LNCAP (cell line): ENCODE results near the gene TMEM259.

ENCODE experiments used
- TF ChIP-seq, protein P1 (sequence below): fragments of 450-650 bp; IDR thresholded peaks from 2 replicates; pipeline ENCODE4 v1.5.1; 2017; ENCODE audit warnings: mild to moderate bottlenecking

Gene TMEM259

DNA sequence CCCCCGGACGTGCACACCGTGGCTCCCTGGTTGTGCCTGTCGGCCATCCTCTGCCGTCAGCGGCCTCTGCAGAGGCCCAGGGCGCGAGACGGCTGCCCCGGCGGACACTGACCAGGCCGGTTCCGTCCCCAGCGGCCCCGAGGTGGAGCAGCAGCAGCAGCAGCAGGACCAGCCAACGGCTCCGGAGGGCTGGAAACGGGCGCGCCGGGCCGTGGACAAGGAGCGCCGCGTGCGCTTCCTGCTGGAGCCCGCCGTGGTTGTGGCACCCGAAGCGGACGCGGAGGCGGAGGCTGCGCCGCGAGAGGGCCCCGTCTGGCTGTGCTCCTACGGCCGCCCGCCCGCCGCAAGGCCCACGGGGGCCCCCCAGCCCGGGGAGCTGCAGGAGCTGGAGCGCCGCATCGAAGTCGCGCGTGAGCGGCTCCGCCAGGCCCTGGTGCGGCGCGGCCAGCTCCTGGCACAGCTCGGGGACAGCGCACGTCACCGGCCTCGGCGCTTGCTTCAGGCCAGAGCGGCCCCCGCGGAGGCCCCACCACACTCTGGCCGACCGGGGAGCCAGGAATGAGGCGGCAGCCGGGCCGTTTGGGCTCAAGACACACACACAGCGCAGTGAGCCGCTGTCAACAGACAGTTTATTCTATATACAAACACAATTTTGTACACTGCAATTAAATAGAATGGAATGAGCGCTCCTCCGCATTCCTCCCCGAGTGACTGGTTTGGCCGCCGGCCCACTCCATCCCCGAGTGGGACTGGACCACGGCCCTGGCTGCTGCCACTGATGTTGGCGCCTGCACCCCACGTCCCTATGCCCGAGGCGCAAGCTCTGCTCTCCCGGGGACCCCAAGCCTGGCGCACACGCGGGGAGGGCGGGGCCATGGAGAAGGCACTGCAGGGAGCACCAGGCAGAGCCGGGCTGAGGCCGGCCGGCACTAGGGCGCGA is 11.6 kb downstream of the TMEM259 start:
- TF ChIP-seq, protein P1, sequence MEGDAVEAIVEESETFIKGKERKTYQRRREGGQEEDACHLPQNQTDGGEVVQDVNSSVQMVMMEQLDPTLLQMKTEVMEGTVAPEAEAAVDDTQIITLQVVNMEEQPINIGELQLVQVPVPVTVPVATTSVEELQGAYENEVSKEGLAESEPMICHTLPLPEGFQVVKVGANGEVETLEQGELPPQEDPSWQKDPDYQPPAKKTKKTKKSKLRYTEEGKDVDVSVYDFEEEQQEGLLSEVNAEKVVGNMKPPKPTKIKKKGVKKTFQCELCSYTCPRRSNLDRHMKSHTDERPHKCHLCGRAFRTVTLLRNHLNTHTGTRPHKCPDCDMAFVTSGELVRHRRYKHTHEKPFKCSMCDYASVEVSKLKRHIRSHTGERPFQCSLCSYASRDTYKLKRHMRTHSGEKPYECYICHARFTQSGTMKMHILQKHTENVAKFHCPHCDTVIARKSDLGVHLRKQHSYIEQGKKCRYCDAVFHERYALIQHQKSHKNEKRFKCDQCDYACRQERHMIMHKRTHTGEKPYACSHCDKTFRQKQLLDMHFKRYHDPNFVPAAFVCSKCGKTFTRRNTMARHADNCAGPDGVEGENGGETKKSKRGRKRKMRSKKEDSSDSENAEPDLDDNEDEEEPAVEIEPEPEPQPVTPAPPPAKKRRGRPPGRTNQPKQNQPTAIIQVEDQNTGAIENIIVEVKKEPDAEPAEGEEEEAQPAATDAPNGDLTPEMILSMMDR = no peak

DNA sequence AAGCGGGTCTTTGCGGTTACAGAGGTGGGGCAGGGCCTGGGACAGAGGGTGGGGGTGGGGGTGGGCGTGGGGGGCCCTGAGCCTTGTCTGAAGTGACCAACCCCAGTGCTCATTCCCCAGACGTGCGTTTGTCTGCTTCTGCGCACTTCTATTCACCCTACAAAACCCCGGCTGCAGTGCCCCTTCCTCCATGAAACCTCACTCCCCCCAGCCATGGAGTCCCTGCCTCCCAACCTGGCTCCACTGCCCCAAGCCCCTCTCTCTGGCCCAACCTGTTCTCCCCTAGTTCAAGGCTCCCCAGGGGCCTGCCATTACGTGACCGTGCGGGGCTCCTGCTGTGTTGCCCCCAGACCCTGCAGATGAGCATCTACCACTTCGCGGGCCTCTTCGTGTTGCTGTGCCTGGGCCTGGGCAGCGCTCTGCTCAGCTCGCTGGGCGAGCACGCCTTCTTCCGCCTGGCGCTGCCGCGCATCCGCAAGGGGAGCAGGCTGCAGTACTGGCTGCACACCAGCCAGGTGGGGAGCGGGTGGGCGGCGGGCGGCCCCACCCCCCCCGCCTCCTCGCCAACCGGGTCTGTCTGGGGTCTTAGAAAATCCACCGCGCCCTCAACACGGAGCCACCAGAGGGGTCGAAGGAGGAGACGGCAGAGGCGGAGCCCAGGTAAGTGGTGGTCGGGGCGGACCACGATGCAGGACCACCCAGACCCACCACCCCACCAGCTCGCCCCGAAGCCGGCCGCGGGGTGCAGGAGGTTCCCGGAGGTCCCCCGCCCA is 12.5 kb downstream of the TMEM259 start:
- TF ChIP-seq, protein P1 = no peak

DNA sequence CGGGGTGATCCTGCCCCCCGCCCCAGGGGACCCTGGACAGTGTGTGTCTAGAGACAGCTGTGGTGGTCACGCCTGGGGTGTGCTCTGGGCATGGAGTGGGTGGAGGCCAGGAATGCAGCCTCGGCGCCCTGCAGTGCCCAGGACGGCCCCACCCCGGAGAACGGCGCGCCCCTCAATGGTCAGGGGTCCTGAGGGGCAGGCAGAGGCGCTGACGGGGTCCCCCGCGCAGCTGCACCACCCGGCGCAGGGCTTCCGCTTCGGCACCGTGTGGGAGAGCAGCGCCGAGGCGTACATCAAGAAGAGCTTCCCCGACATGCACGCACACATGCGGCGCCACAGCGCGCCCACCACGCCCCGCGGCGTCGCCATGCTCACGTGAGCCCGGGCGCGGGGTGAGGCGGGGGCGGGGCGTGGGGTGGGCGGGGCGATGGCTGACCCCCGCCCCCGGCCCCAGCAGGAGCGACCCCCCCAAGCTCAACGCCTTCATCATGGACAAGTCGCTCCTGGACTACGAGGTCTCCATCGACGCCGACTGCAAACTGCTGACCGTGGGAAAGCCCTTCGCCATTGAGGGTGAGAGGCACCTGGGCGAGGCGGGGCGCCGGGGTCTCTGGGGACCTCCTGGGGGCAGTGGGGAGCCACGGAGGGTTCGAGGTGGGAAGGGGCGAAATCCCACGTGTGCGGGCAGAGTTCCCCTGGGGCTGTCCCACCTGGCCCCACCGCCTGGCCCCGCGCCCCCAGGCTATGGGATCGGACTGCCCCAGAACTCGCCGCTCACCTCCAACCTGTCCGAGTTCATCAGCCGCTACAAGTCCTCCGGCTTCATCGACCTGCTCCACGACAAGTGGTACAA is 13.3 kb downstream of the TMEM259 start:
- TF ChIP-seq, protein P1 = no peak

DNA sequence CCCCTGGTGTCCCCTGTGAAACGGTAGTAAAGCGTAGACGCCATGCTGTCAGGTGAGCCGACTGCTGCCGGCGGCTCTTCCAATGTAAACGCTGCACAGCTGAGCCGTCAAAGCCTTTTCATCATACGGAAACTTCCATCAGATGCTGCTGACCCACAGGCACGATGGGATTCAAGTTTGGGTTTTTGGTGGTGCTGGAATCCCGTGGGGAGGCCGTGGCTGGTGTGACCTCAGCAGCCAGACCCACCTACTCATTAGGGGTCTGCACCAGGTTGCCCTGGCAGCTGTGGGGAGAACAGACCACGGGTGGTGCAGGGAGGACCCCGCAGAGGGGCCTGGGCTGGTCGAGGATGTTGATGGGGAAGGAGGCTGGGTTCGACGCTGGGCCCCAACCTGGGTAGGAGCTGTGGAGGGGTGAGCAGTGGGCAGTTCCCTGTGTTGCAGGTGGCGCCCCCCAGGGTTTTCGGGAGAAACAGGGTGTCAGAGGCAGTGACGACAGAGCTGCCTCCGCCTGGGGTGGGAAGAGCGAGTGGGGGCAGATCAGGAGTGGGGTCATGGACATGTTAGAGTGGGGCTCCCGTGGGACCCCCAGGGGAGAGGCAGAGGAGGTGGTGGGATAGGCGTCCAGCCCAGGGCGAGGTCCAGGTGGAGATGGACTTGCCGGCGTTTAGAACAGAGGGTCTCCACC is 14.1 kb downstream of the TMEM259 start:
- TF ChIP-seq, protein P1 = no peak

DNA sequence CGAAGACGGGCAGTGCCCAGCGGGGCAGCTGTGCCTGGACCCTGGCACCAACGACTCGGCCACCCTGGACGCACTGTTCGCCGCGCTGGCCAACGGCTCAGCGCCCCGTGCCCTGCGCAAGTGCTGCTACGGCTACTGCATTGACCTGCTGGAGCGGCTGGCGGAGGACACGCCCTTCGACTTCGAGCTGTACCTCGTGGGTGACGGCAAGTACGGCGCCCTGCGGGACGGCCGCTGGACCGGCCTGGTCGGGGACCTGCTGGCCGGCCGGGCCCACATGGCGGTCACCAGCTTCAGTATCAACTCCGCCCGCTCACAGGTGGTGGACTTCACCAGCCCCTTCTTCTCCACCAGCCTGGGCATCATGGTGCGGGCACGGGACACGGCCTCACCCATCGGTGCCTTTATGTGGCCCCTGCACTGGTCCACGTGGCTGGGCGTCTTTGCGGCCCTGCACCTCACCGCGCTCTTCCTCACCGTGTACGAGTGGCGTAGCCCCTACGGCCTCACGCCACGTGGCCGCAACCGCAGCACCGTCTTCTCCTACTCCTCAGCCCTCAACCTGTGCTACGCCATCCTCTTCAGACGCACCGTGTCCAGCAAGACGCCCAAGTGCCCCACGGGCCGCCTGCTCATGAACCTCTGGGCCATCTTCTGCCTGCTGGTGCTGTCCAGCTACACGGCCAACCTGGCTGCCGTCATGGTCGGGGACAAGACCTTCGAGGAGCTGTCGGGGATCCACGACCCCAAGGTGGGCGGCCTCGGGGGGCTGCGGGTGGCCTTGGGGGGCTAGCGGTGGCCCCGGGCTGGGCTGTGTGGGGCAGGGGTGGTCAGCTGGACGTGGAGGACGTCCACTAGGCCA is 15.9 kb downstream of the TMEM259 start:
- TF ChIP-seq, protein P1 = no peak

DNA sequence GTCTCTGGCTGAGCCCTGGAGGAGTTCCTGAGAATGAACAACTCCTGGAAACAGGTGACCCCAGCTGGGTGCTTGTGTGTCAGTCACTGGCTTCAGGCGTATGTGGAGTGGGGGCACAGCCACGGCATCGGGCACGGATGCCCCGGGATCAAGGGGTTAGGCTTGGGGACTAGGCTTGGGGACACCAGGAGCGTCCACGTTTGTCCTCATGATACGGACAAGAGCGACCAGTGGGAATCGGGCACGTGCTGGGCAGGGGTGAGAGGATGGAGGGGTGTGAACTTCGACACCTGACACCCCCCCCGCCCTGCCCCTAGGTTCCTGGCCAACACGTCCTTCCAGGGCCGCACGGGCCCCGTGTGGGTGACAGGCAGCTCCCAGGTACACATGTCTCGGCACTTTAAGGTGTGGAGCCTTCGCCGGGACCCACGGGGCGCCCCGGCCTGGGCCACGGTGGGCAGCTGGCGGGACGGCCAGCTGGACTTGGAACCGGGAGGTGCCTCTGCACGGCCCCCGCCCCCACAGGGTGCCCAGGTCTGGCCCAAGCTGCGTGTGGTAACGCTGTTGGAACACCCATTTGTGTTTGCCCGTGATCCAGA is 16.6 kb downstream of the TMEM259 start:
- TF ChIP-seq, protein P1 = no peak
